ENCODE data around the gene C22orf15.

DNA sequence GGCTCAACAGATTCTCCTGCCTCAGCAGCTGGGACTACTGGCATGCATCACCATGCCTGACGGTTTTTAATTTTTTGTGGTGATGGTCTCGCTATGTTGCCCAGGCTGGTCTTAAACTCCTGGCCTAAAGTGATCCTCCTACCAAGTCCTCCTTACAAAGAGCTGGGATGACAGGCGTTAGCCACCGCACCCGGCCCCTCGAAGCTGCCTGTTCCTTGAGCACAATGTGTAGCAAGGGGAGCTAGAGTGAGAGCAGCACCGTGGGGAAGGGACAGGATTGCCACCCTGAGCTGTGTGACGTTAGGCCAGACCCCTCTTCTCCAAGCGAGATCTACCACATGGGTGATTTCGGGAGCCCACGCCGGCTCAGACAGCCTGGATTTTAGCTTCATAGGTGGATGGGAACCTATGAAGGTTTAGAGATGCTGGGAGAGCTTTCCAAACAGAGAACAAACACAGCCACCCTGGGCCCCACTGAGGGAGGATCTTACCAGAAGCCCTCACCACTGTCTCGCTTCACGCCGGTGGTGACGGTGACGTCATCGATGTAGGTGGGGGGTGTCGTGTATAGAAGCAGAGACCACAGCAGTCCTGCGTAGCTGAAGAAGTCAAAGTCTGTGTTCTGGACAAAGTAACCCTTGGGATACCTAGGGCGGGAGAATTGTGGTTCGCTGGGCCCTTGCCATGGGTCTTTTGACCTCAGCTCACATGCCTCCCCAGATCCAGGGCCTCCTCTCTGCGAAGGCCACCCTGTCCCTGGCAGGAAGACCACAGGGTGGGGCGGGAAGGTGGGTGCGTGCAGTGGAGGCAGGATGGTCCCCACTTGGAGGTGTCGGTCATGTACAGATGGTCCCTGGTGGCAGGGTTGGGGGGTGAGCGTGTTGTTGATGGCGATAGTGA lies 48.8 kb upstream of the C22orf15 start:
- TF ChIP-seq EZH2 (IDR thresholded peaks at IDR 0.05; ENCODE audit: borderline replicate concordance) (no peak), CTCF (IDR thresholded peaks at IDR 0.05; ENCODE audit: poor library complexity) (no peak)

Data from hepatocyte (in vitro differentiated cells).